ENCODE measurements around the gene BFSP2.

Gene BFSP2

GRCh38 chr3:133368371-133369067 is 31.3 kb upstream of the BFSP2 start:
- Histone ChIP-seq H3K4me3 (ENCODE audit: low read depth in 1 of 2, low read length in 2 of 2) (no peak overlapping the region), H3K27me3 (ENCODE audit: control insufficient read depth in 1 of 2, insufficient read depth in 2 of 2, low read length in 2 of 2) (no peaks in the 10 kb centered on the region), H3K9me3 (ENCODE audit: control insufficient read depth in 1 of 2, low read length in 2 of 2) (no peaks in the 10 kb centered on the region), H3K4me1 (ENCODE audit: control insufficient read depth in 1 of 2, insufficient read depth in 2 of 2, low read length in 2 of 2) (no peaks in the 10 kb centered on the region), H3K36me3 (ENCODE audit: control insufficient read depth in 1 of 2, insufficient read depth in 2 of 2, low read length in 2 of 2) (no peaks in the 10 kb centered on the region), H3K9ac (ENCODE audit: low read depth in 1 of 2, low read length in 2 of 2) (no peak overlapping the region), H3K27ac (ENCODE audit: low read depth, low read length) (no peak overlapping the region)

GRCh38 chr3:133369068-133369440 is 30.8 kb upstream of the BFSP2 start:
- Histone ChIP-seq H3K36me3 (ENCODE audit: control insufficient read depth in 1 of 2, insufficient read depth in 2 of 2, low read length in 2 of 2) (no peaks in the 10 kb centered on the region), H3K4me1 (ENCODE audit: control insufficient read depth in 1 of 2, insufficient read depth in 2 of 2, low read length in 2 of 2) (no peaks in the 10 kb centered on the region), H3K4me3 (ENCODE audit: low read depth in 1 of 2, low read length in 2 of 2) (no peak overlapping the region), H3K27ac (ENCODE audit: low read depth, low read length) (no peak overlapping the region), H3K9me3 (ENCODE audit: control insufficient read depth in 1 of 2, low read length in 2 of 2) (no peaks in the 10 kb centered on the region), H3K9ac (ENCODE audit: low read depth in 1 of 2, low read length in 2 of 2) (no peak overlapping the region), H3K27me3 (ENCODE audit: control insufficient read depth in 1 of 2, insufficient read depth in 2 of 2, low read length in 2 of 2) (no peaks in the 10 kb centered on the region)

GRCh38 chr3:133371181-133371580 is 28.7 kb upstream of the BFSP2 start:
- no peaks in the 10 kb centered on the region for H3K9me3 ChIP-seq (ENCODE audit: control insufficient read depth in 1 of 2, low read length in 2 of 2)
- H3K27me3 ChIP-seq (ENCODE audit: control insufficient read depth in 1 of 2, insufficient read depth in 2 of 2, low read length in 2 of 2) = no peaks in the 10 kb centered on the region
- no peaks in the 10 kb centered on the region for H3K4me1 ChIP-seq (ENCODE audit: control insufficient read depth in 1 of 2, insufficient read depth in 2 of 2, low read length in 2 of 2)
- no peak overlapping the region for H3K4me3 ChIP-seq (ENCODE audit: low read depth in 1 of 2, low read length in 2 of 2)
- H3K36me3 ChIP-seq (ENCODE audit: control insufficient read depth in 1 of 2, insufficient read depth in 2 of 2, low read length in 2 of 2) = no peaks in the 10 kb centered on the region
- no peak overlapping the region for H3K27ac ChIP-seq (ENCODE audit: low read depth, low read length)
- H3K9ac ChIP-seq (ENCODE audit: low read depth in 1 of 2, low read length in 2 of 2) = no peak overlapping the region

- no peaks in the 10 kb centered on the region for H3K9me3 ChIP-seq (ENCODE audit: control insufficient read depth in 1 of 2, low read length in 2 of 2)
- H3K27me3 ChIP-seq (ENCODE audit: control insufficient read depth in 1 of 2, insufficient read depth in 2 of 2, low read length in 2 of 2) = no peaks in the 10 kb centered on the region
- no peak overlapping the region for H3K9ac ChIP-seq (ENCODE audit: low read depth in 1 of 2, low read length in 2 of 2)
- H3K4me1 ChIP-seq (ENCODE audit: control insufficient read depth in 1 of 2, insufficient read depth in 2 of 2, low read length in 2 of 2) = no peaks in the 10 kb centered on the region
- no peaks in the 10 kb centered on the region for H3K36me3 ChIP-seq (ENCODE audit: control insufficient read depth in 1 of 2, insufficient read depth in 2 of 2, low read length in 2 of 2)
- no peak overlapping the region for H3K27ac ChIP-seq (ENCODE audit: low read depth, low read length)
- H3K4me3 ChIP-seq (ENCODE audit: low read depth in 1 of 2, low read length in 2 of 2) = no peak overlapping the region
Observed at GRCh38 chr3:133371676-133372075, 28.2 kb upstream of the BFSP2 start.

- no peak overlapping the region for H3K9ac ChIP-seq (ENCODE audit: low read depth in 1 of 2, low read length in 2 of 2)
- H3K27ac ChIP-seq (ENCODE audit: low read depth, low read length) = no peak overlapping the region
- no peaks in the 10 kb centered on the region for H3K4me1 ChIP-seq (ENCODE audit: control insufficient read depth in 1 of 2, insufficient read depth in 2 of 2, low read length in 2 of 2)
- no peak overlapping the region for H3K4me3 ChIP-seq (ENCODE audit: low read depth in 1 of 2, low read length in 2 of 2)
- no peaks in the 10 kb centered on the region for H3K27me3 ChIP-seq (ENCODE audit: control insufficient read depth in 1 of 2, insufficient read depth in 2 of 2, low read length in 2 of 2)
- H3K9me3 ChIP-seq (ENCODE audit: control insufficient read depth in 1 of 2, low read length in 2 of 2) = no peaks in the 10 kb centered on the region
- H3K36me3 ChIP-seq (ENCODE audit: control insufficient read depth in 1 of 2, insufficient read depth in 2 of 2, low read length in 2 of 2) = no peaks in the 10 kb centered on the region
Observed at GRCh38 chr3:133374708-133375402, 25.0 kb upstream of the BFSP2 start.

- Histone ChIP-seq H3K27ac (ENCODE audit: low read depth, low read length) (no peak overlapping the region), H3K4me3 (ENCODE audit: low read depth in 1 of 2, low read length in 2 of 2) (no peak overlapping the region), H3K4me1 (ENCODE audit: control insufficient read depth in 1 of 2, insufficient read depth in 2 of 2, low read length in 2 of 2) (no peaks in the 10 kb centered on the region), H3K36me3 (ENCODE audit: control insufficient read depth in 1 of 2, insufficient read depth in 2 of 2, low read length in 2 of 2) (no peaks in the 10 kb centered on the region), H3K9me3 (ENCODE audit: control insufficient read depth in 1 of 2, low read length in 2 of 2) (no peaks in the 10 kb centered on the region), H3K9ac (ENCODE audit: low read depth in 1 of 2, low read length in 2 of 2) (no peak overlapping the region), H3K27me3 (ENCODE audit: control insufficient read depth in 1 of 2, insufficient read depth in 2 of 2, low read length in 2 of 2) (no peaks in the 10 kb centered on the region)
Observed at GRCh38 chr3:133375403-133375745, 24.5 kb upstream of the BFSP2 start.

- H3K27me3 ChIP-seq (ENCODE audit: control insufficient read depth in 1 of 2, insufficient read depth in 2 of 2, low read length in 2 of 2) = no peaks in the 10 kb centered on the region
- no peak overlapping the region for H3K27ac ChIP-seq (ENCODE audit: low read depth, low read length)
- H3K9ac ChIP-seq (ENCODE audit: low read depth in 1 of 2, low read length in 2 of 2) = no peak overlapping the region
- no peaks in the 10 kb centered on the region for H3K9me3 ChIP-seq (ENCODE audit: control insufficient read depth in 1 of 2, low read length in 2 of 2)
- peaks cover 0 to 3% of the 10 kb centered on the region in 2 donors for H3K4me1 ChIP-seq (ENCODE audit: control insufficient read depth in 1 of 2, insufficient read depth in 2 of 2, low read length in 2 of 2)
- no peak overlapping the region for H3K4me3 ChIP-seq (ENCODE audit: low read depth in 1 of 2, low read length in 2 of 2)
- no peaks in the 10 kb centered on the region for H3K36me3 ChIP-seq (ENCODE audit: control insufficient read depth in 1 of 2, insufficient read depth in 2 of 2, low read length in 2 of 2)
Observed at GRCh38 chr3:133376810-133377209, 23.0 kb upstream of the BFSP2 start.

GRCh38 chr3:133377396-133377795 is 22.5 kb upstream of the BFSP2 start:
- no peaks in the 10 kb centered on the region for H3K9me3 ChIP-seq (ENCODE audit: control insufficient read depth in 1 of 2, low read length in 2 of 2)
- peaks cover 0 to 4% of the 10 kb centered on the region in 2 donors for H3K4me1 ChIP-seq (ENCODE audit: control insufficient read depth in 1 of 2, insufficient read depth in 2 of 2, low read length in 2 of 2)
- H3K27me3 ChIP-seq (ENCODE audit: control insufficient read depth in 1 of 2, insufficient read depth in 2 of 2, low read length in 2 of 2) = no peaks in the 10 kb centered on the region
- no peak overlapping the region for H3K9ac ChIP-seq (ENCODE audit: low read depth in 1 of 2, low read length in 2 of 2)
- H3K4me3 ChIP-seq (ENCODE audit: low read depth in 1 of 2, low read length in 2 of 2) = no peak overlapping the region
- H3K36me3 ChIP-seq (ENCODE audit: control insufficient read depth in 1 of 2, insufficient read depth in 2 of 2, low read length in 2 of 2) = no peaks in the 10 kb centered on the region
- no peak overlapping the region for H3K27ac ChIP-seq (ENCODE audit: low read depth, low read length)

GRCh38 chr3:133379926-133380325 is 19.9 kb upstream of the BFSP2 start:
- H3K36me3 ChIP-seq (ENCODE audit: control insufficient read depth in 1 of 2, insufficient read depth in 2 of 2, low read length in 2 of 2) = no peaks in the 10 kb centered on the region
- no peak overlapping the region for H3K27ac ChIP-seq (ENCODE audit: low read depth, low read length)
- H3K9me3 ChIP-seq (ENCODE audit: control insufficient read depth in 1 of 2, low read length in 2 of 2) = no peaks in the 10 kb centered on the region
- H3K9ac ChIP-seq (ENCODE audit: low read depth in 1 of 2, low read length in 2 of 2) = no peak overlapping the region
- no peak overlapping the region for H3K4me3 ChIP-seq (ENCODE audit: low read depth in 1 of 2, low read length in 2 of 2)
- H3K27me3 ChIP-seq (ENCODE audit: control insufficient read depth in 1 of 2, insufficient read depth in 2 of 2, low read length in 2 of 2) = peaks cover 0 to 2% of the 10 kb centered on the region in 2 donors
- peaks cover 0 to 4% of the 10 kb centered on the region in 2 donors for H3K4me1 ChIP-seq (ENCODE audit: control insufficient read depth in 1 of 2, insufficient read depth in 2 of 2, low read length in 2 of 2)

- Histone ChIP-seq H3K9me3 (ENCODE audit: control insufficient read depth in 1 of 2, low read length in 2 of 2) (no peaks in the 10 kb centered on the region), H3K4me3 (ENCODE audit: low read depth in 1 of 2, low read length in 2 of 2) (no peak overlapping the region), H3K27ac (ENCODE audit: low read depth, low read length) (no peak overlapping the region), H3K27me3 (ENCODE audit: control insufficient read depth in 1 of 2, insufficient read depth in 2 of 2, low read length in 2 of 2) (peaks cover 0 to 2% of the 10 kb centered on the region in 2 donors), H3K4me1 (ENCODE audit: control insufficient read depth in 1 of 2, insufficient read depth in 2 of 2, low read length in 2 of 2) (peaks cover 0 to 4% of the 10 kb centered on the region in 2 donors), H3K9ac (ENCODE audit: low read depth in 1 of 2, low read length in 2 of 2) (no peak overlapping the region), H3K36me3 (ENCODE audit: control insufficient read depth in 1 of 2, insufficient read depth in 2 of 2, low read length in 2 of 2) (no peaks in the 10 kb centered on the region)
Observed at GRCh38 chr3:133380481-133381225, 19.2 kb upstream of the BFSP2 start.
